ENCODE results near the gene THRB.
"Not testable (repeated sequence)": the region's sequence is repeated elsewhere in the genome, so short reads cannot be mapped to it uniquely, and the experiment has no call there.

The THRB gene

GRCh38 chr3:24401090-24401810, 93.4 kb downstream of the THRB start:
- Mint-ChIP-seq H3K36me3 (ENCODE audit: low read depth) (no peaks in the 10 kb centered on the region), H3K27me3 (ENCODE audit: low read depth, poor library complexity) (peaks cover 3% of the 10 kb centered on the region), H3K9me3 (peaks cover 11% of the 10 kb centered on the region), H3K4me1 (peaks cover 4% of the 10 kb centered on the region), H3K27ac (no peak overlapping the region), H3K4me3 (no peak overlapping the region)
- DNase-seq = no peak
- no peak for TF ChIP-seq CTCF (IDR thresholded peaks at IDR 0.05)

- no peak overlapping the region for H3K4me3 Mint-ChIP-seq
- TF ChIP-seq CTCF (IDR thresholded peaks at IDR 0.05) = no peak
- peaks cover 11% of the 10 kb centered on the region for H3K9me3 Mint-ChIP-seq
- peaks cover 4% of the 10 kb centered on the region for H3K4me1 Mint-ChIP-seq
- H3K27ac Mint-ChIP-seq = no peak overlapping the region
- H3K27me3 Mint-ChIP-seq (ENCODE audit: low read depth, poor library complexity) = peaks cover 3% of the 10 kb centered on the region
- H3K36me3 Mint-ChIP-seq (ENCODE audit: low read depth) = no peaks in the 10 kb centered on the region
- DNase-seq = no peak
Observed at GRCh38 chr3:24400450-24400849, 94.2 kb downstream of the THRB start.

- H3K4me3 Mint-ChIP-seq = no peak overlapping the region
- H3K9me3 Mint-ChIP-seq = peaks cover 11% of the 10 kb centered on the region
- H3K27me3 Mint-ChIP-seq (ENCODE audit: low read depth, poor library complexity) = peaks cover 3% of the 10 kb centered on the region
- H3K36me3 Mint-ChIP-seq (ENCODE audit: low read depth) = no peaks in the 10 kb centered on the region
- H3K27ac Mint-ChIP-seq = no peak overlapping the region
- H3K4me1 Mint-ChIP-seq = peaks cover 4% of the 10 kb centered on the region
- no peak for DNase-seq
- TF ChIP-seq CTCF (IDR thresholded peaks at IDR 0.05) = no peak
Observed at GRCh38 chr3:24400015-24400414, 94.6 kb downstream of the THRB start.

- Mint-ChIP-seq H3K9me3 (peaks cover 11% of the 10 kb centered on the region), H3K36me3 (ENCODE audit: low read depth) (no peaks in the 10 kb centered on the region), H3K4me1 (peaks cover 4% of the 10 kb centered on the region), H3K27ac (no peak overlapping the region), H3K4me3 (no peak overlapping the region), H3K27me3 (ENCODE audit: low read depth, poor library complexity) (peaks cover 3% of the 10 kb centered on the region)
- TF ChIP-seq CTCF (IDR thresholded peaks at IDR 0.05) = no peak
- DNase-seq = no peak
Observed at GRCh38 chr3:24399614-24400013, 95.0 kb downstream of the THRB start.

- DNase-seq; H3K27ac Mint-ChIP-seq; H3K27me3 Mint-ChIP-seq (ENCODE audit: low read depth, poor library complexity); H3K9me3 Mint-ChIP-seq; H3K4me3 Mint-ChIP-seq; H3K4me1 Mint-ChIP-seq; H3K36me3 Mint-ChIP-seq (ENCODE audit: low read depth): not testable (repeated sequence)
Observed at GRCh38 chr3:24398712-24399111, 95.9 kb downstream of the THRB start.

GRCh38 chr3:24396338-24396737, 98.3 kb downstream of the THRB start:
- Mint-ChIP-seq H3K4me3 (no peak overlapping the region), H3K36me3 (ENCODE audit: low read depth) (no peaks in the 10 kb centered on the region), H3K9me3 (no peaks in the 10 kb centered on the region), H3K27ac (no peak overlapping the region), H3K4me1 (peaks cover 9% of the 10 kb centered on the region), H3K27me3 (ENCODE audit: low read depth, poor library complexity) (peaks cover under 1% of the 10 kb centered on the region)
- TF ChIP-seq CTCF (IDR thresholded peaks at IDR 0.05) = no peak
- no peak for DNase-seq
